NCI-H2029 treated with DMSO at 0.1 percent for 48 hours (cell line): ENCODE results near the gene DYSF.

Experiments
- DNase-seq: peaks from one replicate; lab custom pipeline; 2025; lab: John Stamatoyannopoulos, UW

The DYSF gene

DNA sequence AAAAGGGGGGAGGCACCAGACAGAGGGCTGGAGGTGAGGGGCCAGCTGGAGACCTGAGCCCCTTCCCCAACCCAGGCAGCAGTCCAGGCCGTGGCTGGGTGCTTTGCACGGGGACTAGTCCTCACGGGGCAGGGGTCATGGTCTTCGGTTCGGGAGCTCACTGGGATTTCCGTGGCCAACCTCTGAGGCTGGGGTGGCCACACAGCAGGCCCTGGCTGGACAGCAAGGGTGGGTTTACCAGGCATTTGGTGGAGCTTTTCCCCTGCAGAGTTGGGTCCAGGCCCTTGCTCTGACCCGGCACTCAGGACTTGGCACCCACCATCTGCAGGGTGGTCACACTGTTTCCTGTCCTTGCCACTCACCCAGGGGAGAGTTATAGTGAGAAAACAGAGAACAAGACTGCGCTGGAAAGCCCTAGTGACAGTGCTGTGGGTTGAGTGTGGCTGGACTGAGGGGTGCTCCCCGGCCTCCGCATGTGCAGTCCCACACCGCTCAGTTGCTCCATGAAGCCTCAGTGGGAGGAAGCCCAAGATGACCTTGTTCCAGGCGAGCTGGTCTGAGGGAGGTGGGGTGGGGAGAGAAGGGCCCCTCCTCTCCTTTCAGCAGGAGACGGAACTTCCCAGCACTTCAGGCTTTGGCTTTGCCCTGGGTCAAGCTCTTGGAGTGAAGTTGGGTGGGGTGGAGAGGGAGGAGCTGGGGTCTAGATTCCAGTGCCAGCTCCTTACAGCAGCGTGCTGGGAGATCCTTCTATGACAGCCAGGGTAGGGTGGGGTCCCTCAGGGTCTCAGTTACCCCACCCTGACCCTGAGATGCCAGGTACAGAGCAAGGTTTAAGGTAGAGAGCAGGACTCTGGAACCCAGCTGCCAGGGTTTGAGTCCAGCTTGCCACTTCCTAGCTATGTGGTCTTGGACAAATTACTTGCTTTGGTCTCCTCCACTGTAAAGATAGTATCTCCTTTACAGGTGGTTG lies 219.8 kb downstream of the DYSF start:
- no peak for DNase-seq

DNA sequence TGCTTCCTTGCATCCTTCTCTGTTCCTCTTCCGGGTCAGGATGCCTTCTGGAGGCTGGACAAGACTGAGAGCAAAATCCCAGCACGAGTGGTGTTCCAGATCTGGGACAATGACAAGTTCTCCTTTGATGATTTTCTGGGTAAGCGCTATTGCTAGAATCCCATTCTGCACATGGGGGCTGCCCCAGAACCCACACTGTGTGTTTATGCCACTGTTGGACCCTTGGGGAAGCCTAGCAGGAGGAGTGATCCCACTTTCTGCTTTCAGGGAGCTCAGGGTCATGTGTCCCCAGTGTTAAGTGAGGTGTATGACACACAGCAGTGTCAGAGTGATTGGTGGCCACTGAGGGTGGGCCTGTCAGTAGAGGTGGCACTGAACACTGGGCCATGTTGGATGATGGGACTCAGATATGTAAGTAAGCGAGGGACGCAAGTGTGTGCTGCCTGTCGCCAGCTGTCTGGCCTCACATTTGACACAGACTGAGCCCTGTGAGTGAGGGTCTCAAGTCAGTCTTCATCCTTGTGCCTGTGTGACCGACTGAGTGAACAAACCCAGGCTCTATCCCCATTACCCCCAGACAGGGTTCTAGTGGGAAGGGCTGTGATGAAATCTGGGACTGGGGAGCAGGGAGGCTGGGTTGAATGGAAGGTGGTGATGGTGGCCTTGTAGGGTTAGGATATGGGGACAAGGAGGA lies 220.9 kb downstream of the DYSF start:
- no peak for DNase-seq

- no peak for DNase-seq
Measured at GRCh38 chr2:71675296-71675695, 221.9 kb downstream of the DYSF start.

DNA sequence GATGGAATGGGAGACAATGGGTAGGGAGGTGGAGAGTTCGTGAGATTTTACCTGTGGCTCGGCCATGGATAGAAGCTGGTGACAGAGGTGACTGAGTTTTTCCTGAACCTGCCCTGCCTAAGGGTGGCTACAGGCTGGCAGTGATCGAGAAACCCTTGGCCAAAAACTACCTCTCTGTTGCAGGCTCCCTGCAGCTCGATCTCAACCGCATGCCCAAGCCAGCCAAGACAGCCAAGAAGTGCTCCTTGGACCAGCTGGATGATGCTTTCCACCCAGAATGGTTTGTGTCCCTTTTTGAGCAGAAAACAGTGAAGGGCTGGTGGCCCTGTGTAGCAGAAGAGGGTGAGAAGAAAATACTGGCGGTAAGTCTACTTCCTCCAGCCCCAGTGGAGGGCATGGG lies 225.5 kb downstream of the DYSF start:
- DNase-seq: no peak

DNA sequence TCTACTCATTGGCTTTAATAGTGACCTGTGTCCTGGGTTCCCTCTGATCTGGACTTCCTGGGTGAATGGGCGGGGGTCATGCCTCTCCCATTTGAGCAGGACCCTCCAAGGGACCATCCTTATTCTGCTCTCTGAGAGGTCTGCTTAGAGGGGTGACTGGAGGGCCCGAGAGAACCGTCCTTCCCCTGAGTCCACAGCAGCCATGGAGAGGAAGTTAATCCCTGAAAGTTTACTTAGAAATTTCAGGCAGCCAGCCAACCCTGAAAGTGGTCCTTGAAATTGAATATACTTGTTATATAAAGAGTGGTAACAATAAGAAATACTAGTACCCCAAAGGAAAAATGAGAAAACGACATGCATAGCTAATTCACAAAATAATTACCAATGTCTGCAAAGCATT lies 226.1 kb downstream of the DYSF start:
- no peak for DNase-seq

DNA sequence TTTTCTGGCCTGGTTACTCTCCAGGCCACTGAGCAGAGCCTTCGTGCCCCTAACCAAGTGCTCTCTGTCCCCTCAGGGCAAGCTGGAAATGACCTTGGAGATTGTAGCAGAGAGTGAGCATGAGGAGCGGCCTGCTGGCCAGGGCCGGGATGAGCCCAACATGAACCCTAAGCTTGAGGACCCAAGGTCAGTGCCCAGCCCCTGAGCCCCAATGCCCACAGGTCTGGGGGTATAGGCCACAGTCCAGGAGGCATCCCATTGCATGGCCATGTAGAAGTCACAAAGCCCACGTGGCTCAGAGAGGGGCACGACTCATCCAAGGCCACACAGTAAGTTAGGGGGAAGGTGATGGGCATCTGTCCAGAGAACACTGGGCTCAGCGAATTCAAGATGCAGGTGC lies 227.6 kb downstream of the DYSF start:
- no peak for DNase-seq

DNA sequence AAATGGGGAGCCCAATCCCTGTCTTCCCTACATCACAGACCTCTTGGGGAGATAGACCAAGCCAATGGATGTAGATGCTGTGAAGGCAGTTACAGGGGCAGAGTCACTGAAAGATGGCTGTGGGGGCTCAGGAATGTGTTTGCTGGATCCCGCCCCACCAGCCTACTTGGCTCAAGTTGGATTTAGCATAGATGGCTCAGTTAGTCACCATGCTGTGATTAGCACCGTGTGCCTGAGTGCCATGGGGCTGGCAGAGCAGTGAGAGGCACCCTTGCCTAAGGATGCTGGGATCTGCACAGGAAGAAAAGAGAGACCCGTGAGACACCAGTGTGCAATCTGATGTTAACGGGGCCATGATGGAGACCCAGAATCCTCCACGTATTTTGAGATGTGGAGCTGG lies 228.3 kb downstream of the DYSF start:
- no peak for DNase-seq

- DNase-seq: no peak
Measured at GRCh38 chr2:71682341-71682740, 229.0 kb downstream of the DYSF start.

GRCh38 chr2:71683070-71683469 lies 229.7 kb downstream of the DYSF start:
- DNase-seq: no peak

DNA sequence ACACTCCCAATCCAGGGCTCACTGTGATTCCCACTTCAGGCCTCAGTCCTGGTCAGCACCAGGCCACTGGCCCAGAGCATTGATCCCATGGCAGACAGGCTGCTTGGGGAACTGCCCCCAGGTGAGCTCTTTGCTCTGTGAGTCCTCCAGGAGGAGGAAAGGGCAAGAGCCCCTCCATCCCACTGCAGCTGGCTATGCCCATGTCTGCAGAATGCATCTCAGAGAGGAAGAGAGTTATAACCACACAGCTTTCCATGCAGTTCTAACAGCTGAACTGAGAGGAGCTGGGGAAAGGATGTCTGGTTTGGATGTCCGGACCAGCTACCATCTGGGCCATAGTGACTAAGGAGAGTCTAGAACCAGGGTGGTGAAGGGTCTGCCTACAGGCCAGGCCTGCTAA lies 230.3 kb downstream of the DYSF start:
- no peak for DNase-seq

GRCh38 chr2:71684226-71685072 lies 231.1 kb downstream of the DYSF start:
- DNase-seq: no peak

- DNase-seq: no peak
Measured at GRCh38 chr2:71685073-71685848, 231.9 kb downstream of the DYSF start.

DNA sequence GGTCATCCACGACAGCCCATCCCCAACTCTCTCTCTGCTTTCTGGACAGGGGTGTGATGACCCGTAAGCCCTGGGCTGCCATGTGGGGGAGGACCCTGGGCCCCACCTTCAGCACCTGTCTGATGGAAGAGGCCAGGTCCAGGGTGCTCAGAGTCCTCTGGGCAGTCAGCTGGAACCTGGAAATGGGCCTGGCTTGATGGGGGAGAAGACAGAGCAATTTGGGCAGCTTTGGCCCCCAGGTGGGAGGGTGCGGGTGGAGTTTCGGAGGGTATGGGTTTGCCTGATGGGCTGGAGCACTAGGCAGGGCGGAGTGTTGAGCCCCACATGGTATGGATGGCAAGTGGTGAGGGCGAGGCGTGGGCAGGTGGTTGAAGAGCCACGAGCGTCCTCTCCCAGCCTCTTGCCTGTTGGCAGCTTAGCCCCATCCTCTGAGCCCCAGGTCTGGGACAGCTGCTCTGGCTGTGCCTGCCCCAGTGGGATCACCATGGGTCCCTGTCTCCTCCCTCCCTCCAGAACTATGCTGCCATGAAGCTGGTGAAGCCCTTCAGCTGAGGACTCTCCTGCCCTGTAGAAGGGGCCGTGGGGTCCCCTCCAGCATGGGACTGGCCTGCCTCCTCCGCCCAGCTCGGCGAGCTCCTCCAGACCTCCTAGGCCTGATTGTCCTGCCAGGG lies 232.7 kb downstream of the DYSF start:
- DNase-seq: no peak

GRCh38 chr2:71686781-71687180 lies 233.4 kb downstream of the DYSF start:
- no peak for DNase-seq

DNA sequence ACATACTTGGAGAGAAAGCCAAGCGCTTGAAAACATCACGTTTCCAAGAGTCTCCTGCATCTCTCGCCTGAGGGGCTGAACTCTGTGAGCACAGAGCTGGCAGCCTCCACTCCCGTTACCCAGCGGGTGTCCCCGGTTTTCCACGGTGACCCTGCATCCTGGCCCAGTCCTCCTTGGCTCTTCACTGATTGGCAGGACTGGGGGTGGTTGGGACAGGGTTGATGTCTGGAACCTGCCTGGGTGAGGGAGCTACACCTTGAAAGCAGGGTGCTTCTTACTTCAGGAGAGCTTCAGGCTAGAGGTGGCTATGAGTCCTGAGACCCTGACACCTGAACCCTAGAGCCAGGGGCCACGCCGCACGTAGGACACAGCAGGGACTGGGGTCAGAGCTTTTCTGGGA lies 234.1 kb downstream of the DYSF start:
- no peak for DNase-seq

DNA sequence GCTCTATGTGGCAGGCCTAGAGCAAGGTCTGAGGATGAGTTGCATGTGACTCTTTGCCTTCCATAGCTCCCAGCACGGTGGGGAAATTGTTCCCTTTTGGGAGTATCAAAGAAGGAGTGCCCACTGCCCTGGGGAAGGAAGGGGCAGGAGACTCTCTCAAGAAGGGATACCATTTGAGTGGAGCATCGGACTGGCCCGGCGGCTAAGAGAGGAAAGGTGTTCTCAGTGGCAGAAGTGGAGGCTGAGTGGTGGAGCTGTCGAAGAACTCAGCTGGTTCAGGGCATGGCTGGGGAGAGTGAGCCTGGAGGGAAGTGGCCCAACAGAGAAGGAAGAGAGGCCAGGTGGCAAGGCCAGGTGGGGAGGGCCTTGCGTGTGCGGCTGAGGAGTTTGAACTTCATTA lies 235.2 kb downstream of the DYSF start:
- no peak for DNase-seq

- DNase-seq: no peak
Measured at GRCh38 chr2:71689393-71689792, 236.0 kb downstream of the DYSF start.

- no peak for DNase-seq
Measured at GRCh38 chr2:71689968-71690834, 236.8 kb downstream of the DYSF start.

DNA sequence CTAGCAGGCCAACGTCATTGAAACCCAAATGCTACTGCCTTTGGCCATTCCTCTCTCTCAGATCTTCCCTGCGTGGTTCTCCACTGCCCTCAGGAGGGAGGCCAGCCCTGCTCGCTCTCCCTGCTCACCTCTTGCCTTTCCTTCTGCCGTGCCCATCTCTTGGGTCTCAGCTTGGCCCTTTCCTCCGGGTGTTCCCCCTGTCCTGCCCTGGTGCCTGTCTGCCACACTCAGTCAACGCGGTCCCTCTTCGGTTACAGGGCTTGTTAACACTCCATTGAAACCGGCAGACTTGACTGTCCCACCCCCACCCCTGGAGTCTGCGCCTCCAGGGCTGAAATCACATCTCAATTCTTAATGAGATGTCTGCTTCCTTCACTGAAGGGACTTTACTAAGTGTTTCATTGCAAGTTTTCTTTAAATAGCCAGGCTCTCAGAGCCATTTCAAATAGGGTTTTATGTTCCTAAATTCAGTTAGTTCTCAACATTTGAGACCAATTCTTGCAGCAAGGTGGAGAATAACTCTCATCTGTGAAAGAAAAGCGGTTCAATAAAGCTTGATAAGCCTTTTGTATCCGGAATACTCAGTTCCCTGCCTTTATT lies 237.6 kb downstream of the DYSF start:
- DNase-seq: no peak
